ENCODE data around the gene NIPSNAP2. TPM values are rescaled to one million over a fixed set of nuclear protein-coding genes. Genes with fewer than 3 reads are reported as not detected.

Gene NIPSNAP2
- total RNA-seq, 1 donor from 2014 or later, result 80.6 TPM

DNA sequence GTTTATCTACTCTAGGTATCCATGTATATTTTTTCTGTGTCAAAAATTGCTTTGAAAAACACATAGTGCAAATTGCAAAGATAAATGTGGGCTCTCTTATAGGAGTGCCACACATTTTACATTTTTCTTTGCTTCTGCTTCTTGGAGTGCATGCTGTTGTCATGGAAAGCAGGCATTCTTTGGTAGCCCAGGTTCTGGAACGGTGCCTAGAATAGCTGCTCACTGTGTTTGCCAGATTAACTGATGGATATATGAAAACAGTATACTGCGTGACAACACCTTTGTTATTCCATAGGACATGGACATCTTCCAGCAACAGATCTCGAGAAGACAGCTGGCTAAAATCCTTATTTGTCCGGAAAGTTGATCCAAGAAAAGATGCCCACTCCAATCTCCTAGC, 13.4 kb downstream of the NIPSNAP2 start:
- Histone ChIP-seq H3K9ac (no peak overlapping the region), H4K20me1 (ENCODE audit: low read depth) (peaks cover 22% of the 10 kb centered on the region), H3K4me3 (no peak overlapping the region), H3K4me2 (no peak overlapping the region), H3K4me1 (no peaks in the 10 kb centered on the region), H3F3A (ENCODE audit: low read depth) (no peaks in the 10 kb centered on the region), H3K36me3 (no peaks in the 10 kb centered on the region), H3K27me3 (no peaks in the 10 kb centered on the region), H3K9me3 (ENCODE audit: low read depth) (no peaks in the 10 kb centered on the region), H3K79me2 (ENCODE audit: low read depth) (peaks cover 35% of the 10 kb centered on the region), H2AFZ (replicated peaks) (no peak overlapping the region), H3K27ac (no peak overlapping the region)
- Mint-ChIP-seq H3K27ac (no peak overlapping the region), H3K9me3 (no peaks in the 10 kb centered on the region), H3K36me3 (peaks cover 27% of the 10 kb centered on the region), H3K4me3 (no peak overlapping the region), H3K27me3 (ENCODE audit: insufficient read depth, low read depth) (no peaks in the 10 kb centered on the region), H3K4me1 (no peaks in the 10 kb centered on the region)
- no peak for DNase-seq (ENCODE audit: low spot score)
- TF ChIP-seq EZH2 (IDR thresholded peaks at IDR 0.05) (no peak), EZH2phosphoT487 (IDR thresholded peaks at IDR 0.05) (no peak)
- TF ChIP-seq, protein P1, sequence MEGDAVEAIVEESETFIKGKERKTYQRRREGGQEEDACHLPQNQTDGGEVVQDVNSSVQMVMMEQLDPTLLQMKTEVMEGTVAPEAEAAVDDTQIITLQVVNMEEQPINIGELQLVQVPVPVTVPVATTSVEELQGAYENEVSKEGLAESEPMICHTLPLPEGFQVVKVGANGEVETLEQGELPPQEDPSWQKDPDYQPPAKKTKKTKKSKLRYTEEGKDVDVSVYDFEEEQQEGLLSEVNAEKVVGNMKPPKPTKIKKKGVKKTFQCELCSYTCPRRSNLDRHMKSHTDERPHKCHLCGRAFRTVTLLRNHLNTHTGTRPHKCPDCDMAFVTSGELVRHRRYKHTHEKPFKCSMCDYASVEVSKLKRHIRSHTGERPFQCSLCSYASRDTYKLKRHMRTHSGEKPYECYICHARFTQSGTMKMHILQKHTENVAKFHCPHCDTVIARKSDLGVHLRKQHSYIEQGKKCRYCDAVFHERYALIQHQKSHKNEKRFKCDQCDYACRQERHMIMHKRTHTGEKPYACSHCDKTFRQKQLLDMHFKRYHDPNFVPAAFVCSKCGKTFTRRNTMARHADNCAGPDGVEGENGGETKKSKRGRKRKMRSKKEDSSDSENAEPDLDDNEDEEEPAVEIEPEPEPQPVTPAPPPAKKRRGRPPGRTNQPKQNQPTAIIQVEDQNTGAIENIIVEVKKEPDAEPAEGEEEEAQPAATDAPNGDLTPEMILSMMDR (IDR thresholded peaks at IDR 0.05), result no peak

DNA sequence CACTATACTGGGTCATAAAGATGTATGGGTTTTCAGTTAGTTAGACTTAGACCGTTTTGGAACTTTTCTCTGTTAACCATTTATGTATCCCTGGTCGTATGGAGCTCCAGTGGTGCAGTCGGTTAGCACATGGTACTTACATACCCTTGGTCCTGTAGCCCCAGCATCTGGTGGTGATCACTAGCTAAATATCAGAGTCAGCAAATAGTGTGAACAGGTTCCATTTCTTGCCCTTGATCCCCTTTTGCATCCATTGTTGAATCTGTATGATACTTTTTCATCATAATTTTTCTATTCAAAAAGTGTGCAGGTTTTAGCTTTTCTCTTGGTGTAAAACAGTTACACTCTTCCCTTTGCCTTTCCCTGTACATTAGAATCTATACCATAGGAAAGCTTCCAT, 15.9 kb downstream of the NIPSNAP2 start:
- peaks cover 14% of the 10 kb centered on the region for H4K20me1 ChIP-seq (ENCODE audit: low read depth)
- H3K4me3 ChIP-seq, result no peak overlapping the region
- DNase-seq (ENCODE audit: low spot score), result no peak
- no peaks in the 10 kb centered on the region for H3F3A ChIP-seq (ENCODE audit: low read depth)
- no peaks in the 10 kb centered on the region for H3K9me3 ChIP-seq (ENCODE audit: low read depth)
- peaks cover 12% of the 10 kb centered on the region for H3K79me2 ChIP-seq (ENCODE audit: low read depth)
- Mint-ChIP-seq H3K9me3 (no peaks in the 10 kb centered on the region), H3K27ac (no peak overlapping the region), H3K27me3 (ENCODE audit: insufficient read depth, low read depth) (no peaks in the 10 kb centered on the region), H3K36me3 (peaks cover 33% of the 10 kb centered on the region), H3K4me3 (no peak overlapping the region), H3K4me1 (no peaks in the 10 kb centered on the region)
- no peak overlapping the region for H3K27ac ChIP-seq
- H3K4me1 ChIP-seq, result no peaks in the 10 kb centered on the region
- H3K4me2 ChIP-seq, result no peak overlapping the region
- no peaks in the 10 kb centered on the region for H3K27me3 ChIP-seq
- no peak overlapping the region for H2AFZ ChIP-seq (replicated peaks)
- TF ChIP-seq, protein P1 (IDR thresholded peaks at IDR 0.05), result no peak
- TF ChIP-seq EZH2phosphoT487 (IDR thresholded peaks at IDR 0.05) (no peak), EZH2 (IDR thresholded peaks at IDR 0.05) (no peak)
- no peaks in the 10 kb centered on the region for H3K36me3 ChIP-seq
- no peak overlapping the region for H3K9ac ChIP-seq

DNA sequence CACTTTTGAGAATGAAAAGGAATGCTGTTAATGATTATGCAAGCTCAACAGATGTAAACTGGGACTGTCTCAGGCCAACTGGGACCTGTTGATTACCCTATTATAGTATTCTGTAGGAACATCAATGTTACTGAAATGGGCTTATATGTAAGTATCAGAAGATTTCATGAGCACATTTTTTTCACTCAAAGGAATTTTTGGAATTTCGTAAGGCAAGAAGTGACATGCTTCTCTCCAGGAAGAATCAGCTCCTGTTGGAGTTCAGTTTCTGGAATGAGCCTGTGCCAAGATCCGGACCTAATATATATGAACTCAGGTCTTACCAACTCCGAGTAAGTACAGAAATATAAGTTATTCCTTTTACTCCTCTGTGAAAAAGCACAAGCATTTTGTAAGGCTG, 19.2 kb downstream of the NIPSNAP2 start:
- Mint-ChIP-seq H3K27me3 (ENCODE audit: insufficient read depth, low read depth) (no peaks in the 10 kb centered on the region), H3K9me3 (no peaks in the 10 kb centered on the region), H3K27ac (no peak overlapping the region), H3K4me3 (no peak overlapping the region), H3K36me3 (peaks cover 34% of the 10 kb centered on the region), H3K4me1 (no peaks in the 10 kb centered on the region)
- no peaks in the 10 kb centered on the region for H4K20me1 ChIP-seq (ENCODE audit: low read depth)
- H3K36me3 ChIP-seq, result no peaks in the 10 kb centered on the region
- no peak overlapping the region for H3K9ac ChIP-seq
- H3K4me1 ChIP-seq, result no peaks in the 10 kb centered on the region
- DNase-seq (ENCODE audit: low spot score), result no peak
- H3K4me3 ChIP-seq, result no peak overlapping the region
- no peaks in the 10 kb centered on the region for H3F3A ChIP-seq (ENCODE audit: low read depth)
- H3K9me3 ChIP-seq (ENCODE audit: low read depth), result no peaks in the 10 kb centered on the region
- H2AFZ ChIP-seq (replicated peaks), result no peak overlapping the region
- no peak overlapping the region for H3K27ac ChIP-seq
- no peak overlapping the region for H3K4me2 ChIP-seq
- no peaks in the 10 kb centered on the region for H3K27me3 ChIP-seq
- H3K79me2 ChIP-seq (ENCODE audit: low read depth), result no peaks in the 10 kb centered on the region
- no peak for TF ChIP-seq EZH2phosphoT487 (IDR thresholded peaks at IDR 0.05)
- TF ChIP-seq EZH2 (IDR thresholded peaks at IDR 0.05), result no peak
- TF ChIP-seq, protein P1 (IDR thresholded peaks at IDR 0.05), result no peak

Data from neural progenitor cell (in vitro differentiated cells).